HepG2 (cell line): ENCODE results near the gene RHBDL1. TPM values are rescaled to one million over a fixed set of nuclear protein-coding genes. Genes with fewer than 3 reads are reported as not detected.

Experiments
- CC2D1A ChIP-seq: sonication (generic); formaldehyde crosslinking; IDR thresholded peaks from 2 replicates; pipeline ENCODE4 v1.8.1; 2023; ENCODE audit warnings: mild to moderate bottlenecking, missing genetic modification reagents
- CHD2 ChIP-seq: IDR thresholded peaks from 2 replicates; pipeline ENCODE4 v1.6.1; 2011; ENCODE audit warnings: low read depth, low read length, improper control_type of control experiment
- DPF2 ChIP-seq: sonication (generic); formaldehyde crosslinking; IDR thresholded peaks from 2 replicates; pipeline ENCODE4 v1.4.0; 2020; ENCODE audit warnings: mild to moderate bottlenecking, low read depth, missing genetic modification reagents, borderline replicate concordance
- FOXJ3 ChIP-seq: sonication (generic); formaldehyde crosslinking; IDR thresholded peaks from 2 replicates; pipeline ENCODE4 v1.4.0; 2020; ENCODE audit warnings: missing genetic modification reagents, mild to moderate bottlenecking, borderline replicate concordance
- GZF1 ChIP-seq: sonication (generic); formaldehyde crosslinking; IDR thresholded peaks from 2 replicates; pipeline ENCODE4 v1.5.1; 2020; ENCODE audit warnings: mild to moderate bottlenecking, missing genetic modification reagents
- HNRNPLL ChIP-seq: fragments of 200-400 bp; formaldehyde crosslinking; IDR thresholded peaks from 2 replicates; pipeline ENCODE4 v1.6.1; 2017; ENCODE audit warnings: mild to moderate bottlenecking, low read depth, low read length; ENCODE audit not compliant: poor library complexity, severe bottlenecking
- HOXA3 ChIP-seq: sonication (generic); formaldehyde crosslinking; IDR thresholded peaks from 2 replicates; pipeline ENCODE4 v1.5.0; 2020; ENCODE audit warnings: missing genetic modification reagents
- NFRKB ChIP-seq: fragments of 450-650 bp; IDR thresholded peaks from 2 replicates; pipeline ENCODE4 v1.6.1; 2017
- PAX8 ChIP-seq: sonication (generic); formaldehyde crosslinking; IDR thresholded peaks from 2 replicates; pipeline ENCODE4 v1.8.0; 2022; ENCODE audit warnings: mild to moderate bottlenecking, missing genetic modification reagents, borderline replicate concordance
- PRPF4 ChIP-seq: fragments of 200-400 bp; formaldehyde crosslinking; IDR thresholded peaks from 2 replicates; pipeline ENCODE4 v1.6.1; 2016; ENCODE audit warnings: low read length, low read depth; ENCODE audit not compliant: poor library complexity, severe bottlenecking
- RBM22 ChIP-seq: fragments of 200-400 bp; formaldehyde crosslinking; optimal IDR thresholded peaks from 2 replicates; pipeline ENCODE3; 2017; ENCODE audit warnings: mild to moderate bottlenecking, low read length, moderate library complexity
- REXO4 ChIP-seq: sonication (generic); formaldehyde crosslinking; IDR thresholded peaks from 2 replicates; pipeline ENCODE4 v1.8.0; 2022; ENCODE audit warnings: missing genetic modification reagents, mild to moderate bottlenecking, borderline replicate concordance
- ZNF225 ChIP-seq: sonication (generic); formaldehyde crosslinking; IDR thresholded peaks from 2 replicates; pipeline ENCODE4 v1.4.0; 2020; ENCODE audit warnings: mild to moderate bottlenecking, missing genetic modification reagents
- polyA plus RNA-seq, 8 experiments: library from polyadenylated mRNA; depleted of rRNA in 3 of 8; stranded (reverse) in 7 of 8; unstranded in 1 of 8; fragments of >200 nt; fragmentation: Illumina TruSeq in 4 of 8; extraction: Trizol in 4 of 8; gene quantifications; 2 replicates each; pipeline versions ENCODE4 v1.2.1 to v1.2.3, GENCODE V29; 2011 to 2016; ENCODE audit warnings: low read depth in 4 of 8, missing spikeins in 1 of 8, mixed read lengths in 1 of 8; ENCODE audit not compliant: insufficient read depth in 1 of 8
- total RNA-seq, 5 experiments: library from RNA; depleted of rRNA; stranded (reverse); fragments of >200 nt; fragmentation: Illumina TruSeq; extraction: Trizol; gene quantifications; 2 replicates each; pipeline ENCODE4 v1.2.3, GENCODE V29; 2016; ENCODE audit warnings: low read depth in 1 of 5
- TF ChIP-seq, protein P1 (sequence below): sonication (generic); formaldehyde crosslinking; IDR thresholded peaks from 2 replicates; pipeline ENCODE4 v1.4.0; 2020; ENCODE audit warnings: missing genetic modification reagents
- TF ChIP-seq, protein P2 (sequence below): sonication (generic); formaldehyde crosslinking; IDR thresholded peaks from 2 replicates; pipeline ENCODE4 v1.4.0; 2020; ENCODE audit warnings: mild to moderate bottlenecking, missing genetic modification reagents
- TF ChIP-seq, protein P3 (sequence below): sonication (generic); formaldehyde crosslinking; IDR thresholded peaks from 2 replicates; pipeline ENCODE4 v1.4.0; 2020; ENCODE audit warnings: missing genetic modification reagents, mild to moderate bottlenecking, borderline replicate concordance
- TF ChIP-seq, protein P4 (sequence below): IDR thresholded peaks from 2 replicates; pipeline ENCODE4 v1.6.1; 2016; ENCODE audit warnings: mild to moderate bottlenecking, missing biosample characterization, missing genetic modification reagents
- TF ChIP-seq, protein P5 (sequence below): sonication (generic); formaldehyde crosslinking; IDR thresholded peaks from 2 replicates; pipeline ENCODE4 v1.9.0; 2021; ENCODE audit warnings: missing genetic modification reagents, mild to moderate bottlenecking, borderline replicate concordance
- TF ChIP-seq, protein P6 (sequence below): IDR thresholded peaks from 2 replicates; pipeline ENCODE4 v1.6.1; 2016; ENCODE audit warnings: low read depth, control low read depth

The RHBDL1 gene
- total and polyA plus RNA-seq, 2 of the 13 experiments (the other 11 are each of a cell fraction or from before 2014, with no cell fraction given): 1.8 to 3.8 TPM

DNA sequence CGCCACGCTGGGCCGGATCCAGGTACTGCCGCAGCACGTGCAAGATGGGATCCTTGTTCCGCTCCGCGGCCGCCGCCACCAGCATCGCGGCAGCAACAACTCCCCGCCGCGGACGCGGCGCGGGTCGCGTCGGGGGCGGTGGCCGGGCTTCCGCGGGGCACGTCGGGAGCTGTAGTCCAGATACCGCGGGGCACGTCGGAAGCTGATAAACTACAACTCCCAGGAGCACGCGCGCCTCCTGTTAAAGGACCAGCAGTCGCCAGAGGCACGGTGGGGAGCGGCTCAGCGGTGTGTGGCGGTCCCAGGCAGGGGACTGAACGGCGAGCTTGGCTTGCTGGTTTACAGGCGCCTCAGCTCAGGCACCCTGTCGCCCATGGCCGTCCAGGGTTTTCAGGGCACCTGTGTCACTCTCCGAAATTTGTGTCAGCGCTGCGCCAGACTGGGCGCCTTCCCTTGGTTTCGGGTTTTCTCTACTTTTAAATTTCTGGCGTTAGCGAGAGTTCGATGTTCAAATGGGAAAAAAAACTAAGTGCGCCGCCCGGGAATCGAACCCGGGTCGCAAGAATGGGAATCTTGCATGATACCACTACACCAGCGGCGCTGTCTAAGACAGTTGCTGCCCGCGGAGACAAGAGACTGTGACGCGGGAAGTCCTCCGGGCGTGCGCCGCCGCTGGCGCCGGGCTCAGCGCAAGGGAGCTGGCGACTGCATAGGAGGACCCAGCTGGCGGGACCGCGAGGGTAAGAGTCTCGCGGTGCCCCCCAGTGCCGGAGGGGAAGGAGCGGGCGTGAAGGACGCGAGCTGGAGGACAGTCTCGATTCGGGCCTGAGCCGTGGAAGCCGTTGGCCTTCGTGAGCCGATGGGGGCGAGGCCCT, 39.0 kb upstream of the RHBDL1 start, which contains the start of gene METTL26 (continued):
- TF ChIP-seq GZF1 (CRISPR knock-in tag): 0 out of 2 replicates have a peak, but pooled peaks have one; percentile 41
- TF ChIP-seq RBM22: peak; percentile 79
- peak; percentile 82 for TF ChIP-seq HOXA3 (CRISPR knock-in tag)
- TF ChIP-seq, protein P1, sequence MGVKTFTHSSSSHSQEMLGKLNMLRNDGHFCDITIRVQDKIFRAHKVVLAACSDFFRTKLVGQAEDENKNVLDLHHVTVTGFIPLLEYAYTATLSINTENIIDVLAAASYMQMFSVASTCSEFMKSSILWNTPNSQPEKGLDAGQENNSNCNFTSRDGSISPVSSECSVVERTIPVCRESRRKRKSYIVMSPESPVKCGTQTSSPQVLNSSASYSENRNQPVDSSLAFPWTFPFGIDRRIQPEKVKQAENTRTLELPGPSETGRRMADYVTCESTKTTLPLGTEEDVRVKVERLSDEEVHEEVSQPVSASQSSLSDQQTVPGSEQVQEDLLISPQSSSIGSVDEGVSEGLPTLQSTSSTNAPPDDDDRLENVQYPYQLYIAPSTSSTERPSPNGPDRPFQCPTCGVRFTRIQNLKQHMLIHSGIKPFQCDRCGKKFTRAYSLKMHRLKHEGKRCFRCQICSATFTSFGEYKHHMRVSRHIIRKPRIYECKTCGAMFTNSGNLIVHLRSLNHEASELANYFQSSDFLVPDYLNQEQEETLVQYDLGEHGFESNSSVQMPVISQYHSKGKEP (CRISPR knock-in tag): no peak
- TF ChIP-seq DPF2 (CRISPR knock-in tag): 0 out of 2 replicates have a peak, but pooled peaks have one; percentile 22
- peak; percentile 88 for TF ChIP-seq CHD2
- TF ChIP-seq, protein P2, sequence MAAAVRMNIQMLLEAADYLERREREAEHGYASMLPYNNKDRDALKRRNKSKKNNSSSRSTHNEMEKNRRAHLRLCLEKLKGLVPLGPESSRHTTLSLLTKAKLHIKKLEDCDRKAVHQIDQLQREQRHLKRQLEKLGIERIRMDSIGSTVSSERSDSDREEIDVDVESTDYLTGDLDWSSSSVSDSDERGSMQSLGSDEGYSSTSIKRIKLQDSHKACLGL (CRISPR knock-in tag): peak; percentile 75
- TF ChIP-seq REXO4 (CRISPR knock-in tag): peak; percentile 83
- TF ChIP-seq FOXJ3 (CRISPR knock-in tag): peak; percentile 58; the same call in 1 of the 2 replicates
- TF ChIP-seq, protein P3, sequence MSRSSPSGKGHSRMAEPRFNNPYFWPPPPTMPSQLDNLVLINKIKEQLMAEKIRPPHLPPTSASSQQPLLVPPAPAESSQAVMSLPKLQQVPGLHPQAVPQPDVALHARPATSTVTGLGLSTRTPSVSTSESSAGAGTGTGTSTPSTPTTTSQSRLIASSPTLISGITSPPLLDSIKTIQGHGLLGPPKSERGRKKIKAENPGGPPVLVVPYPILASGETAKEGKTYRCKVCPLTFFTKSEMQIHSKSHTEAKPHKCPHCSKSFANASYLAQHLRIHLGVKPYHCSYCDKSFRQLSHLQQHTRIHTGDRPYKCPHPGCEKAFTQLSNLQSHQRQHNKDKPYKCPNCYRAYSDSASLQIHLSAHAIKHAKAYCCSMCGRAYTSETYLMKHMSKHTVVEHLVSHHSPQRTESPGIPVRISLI (CRISPR knock-in tag): peak; percentile 66; the same call in 1 of the 2 replicates
- peak; percentile 77; the same call in 1 of the 2 replicates for TF ChIP-seq PAX8 (CRISPR knock-in tag)
- peak; percentile 70 for TF ChIP-seq HNRNPLL
- TF ChIP-seq, protein P4, sequence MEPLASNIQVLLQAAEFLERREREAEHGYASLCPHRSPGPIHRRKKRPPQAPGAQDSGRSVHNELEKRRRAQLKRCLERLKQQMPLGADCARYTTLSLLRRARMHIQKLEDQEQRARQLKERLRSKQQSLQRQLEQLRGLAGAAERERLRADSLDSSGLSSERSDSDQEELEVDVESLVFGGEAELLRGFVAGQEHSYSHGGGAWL (CRISPR knock-in tag): peak; percentile 87; the same call in 1 of the 2 replicates
- TF ChIP-seq, protein P5, sequence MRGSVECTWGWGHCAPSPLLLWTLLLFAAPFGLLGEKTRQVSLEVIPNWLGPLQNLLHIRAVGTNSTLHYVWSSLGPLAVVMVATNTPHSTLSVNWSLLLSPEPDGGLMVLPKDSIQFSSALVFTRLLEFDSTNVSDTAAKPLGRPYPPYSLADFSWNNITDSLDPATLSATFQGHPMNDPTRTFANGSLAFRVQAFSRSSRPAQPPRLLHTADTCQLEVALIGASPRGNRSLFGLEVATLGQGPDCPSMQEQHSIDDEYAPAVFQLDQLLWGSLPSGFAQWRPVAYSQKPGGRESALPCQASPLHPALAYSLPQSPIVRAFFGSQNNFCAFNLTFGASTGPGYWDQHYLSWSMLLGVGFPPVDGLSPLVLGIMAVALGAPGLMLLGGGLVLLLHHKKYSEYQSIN (CRISPR knock-in tag): no peak; the same call in 1 of the 2 replicates
- no peak for TF ChIP-seq NFRKB
- TF ChIP-seq, protein P6, sequence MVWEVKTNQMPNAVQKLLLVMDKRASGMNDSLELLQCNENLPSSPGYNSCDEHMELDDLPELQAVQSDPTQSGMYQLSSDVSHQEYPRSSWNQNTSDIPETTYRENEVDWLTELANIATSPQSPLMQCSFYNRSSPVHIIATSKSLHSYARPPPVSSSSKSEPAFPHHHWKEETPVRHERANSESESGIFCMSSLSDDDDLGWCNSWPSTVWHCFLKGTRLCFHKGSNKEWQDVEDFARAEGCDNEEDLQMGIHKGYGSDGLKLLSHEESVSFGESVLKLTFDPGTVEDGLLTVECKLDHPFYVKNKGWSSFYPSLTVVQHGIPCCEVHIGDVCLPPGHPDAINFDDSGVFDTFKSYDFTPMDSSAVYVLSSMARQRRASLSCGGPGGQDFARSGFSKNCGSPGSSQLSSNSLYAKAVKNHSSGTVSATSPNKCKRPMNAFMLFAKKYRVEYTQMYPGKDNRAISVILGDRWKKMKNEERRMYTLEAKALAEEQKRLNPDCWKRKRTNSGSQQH (CRISPR knock-in tag): 0 out of 2 replicates have a peak, but pooled peaks have one; percentile 51
- peak; percentile 65 for TF ChIP-seq PRPF4
- TF ChIP-seq CC2D1A: 0 out of 2 replicates have a peak, but pooled peaks have one; percentile 16
- TF ChIP-seq ZNF225: peak; percentile 9; the same call in 1 of the 2 replicates
